OCI-LY1 (cell line): Measurements from ENCODE around the gene CCDC116.
"Not testable (repeated sequence)": the region's sequence is repeated elsewhere in the genome, so short reads cannot be mapped to it uniquely, and the experiment has no call there.

Experiments
- H2AFZ ChIP-seq: fragments of 200-600 bp; sonication (generic), shearing (Covaris generic); 2 replicates; pipeline ENCODE4 v1.6.0; 2014; ENCODE audit warnings: antibody characterized with exemption, mild to moderate bottlenecking, low read length
- H3F3A ChIP-seq: fragments of 200-600 bp; sonication (generic), shearing (Covaris generic); 2 replicates; pipeline ENCODE4 v1.6.0; 2014; ENCODE audit warnings: mild to moderate bottlenecking, antibody characterized with exemption, low read length, moderate library complexity; ENCODE audit not compliant: insufficient read depth
- H3K27ac ChIP-seq: fragments of 200-600 bp; sonication (generic); 2 replicates; pipeline ENCODE4 v1.5.1; 2014; ENCODE audit warnings: low read length, mixed run types, mild to moderate bottlenecking, low read depth; ENCODE audit not compliant: poor library complexity, severe bottlenecking
- H3K27me3 ChIP-seq: fragments of 200-600 bp; sonication (generic); 2 replicates; pipeline ENCODE4 v1.6.0; 2014; ENCODE audit warnings: antibody characterized with exemption, mild to moderate bottlenecking, low read length, moderate library complexity; ENCODE audit not compliant: insufficient read depth
- H3K36me3 ChIP-seq: fragments of 200-600 bp; sonication (generic); 2 replicates; pipeline ENCODE4 v1.6.1; 2014; ENCODE audit warnings: mild to moderate bottlenecking, antibody characterized with exemption, low read length, moderate library complexity, mixed read lengths; ENCODE audit not compliant: insufficient read depth
- H3K4me1 ChIP-seq: fragments of 200-600 bp; sonication (generic); 2 replicates; pipeline ENCODE4 v1.5.1; 2014; ENCODE audit warnings: mild to moderate bottlenecking, low read length, moderate library complexity; ENCODE audit not compliant: insufficient read depth, severe bottlenecking
- H3K4me2 ChIP-seq: fragments of 200-600 bp; sonication (generic), shearing (Covaris generic); 2 replicates; pipeline ENCODE4 v1.6.1; 2014; ENCODE audit warnings: low read length
- H3K4me3 ChIP-seq: fragments of 200-600 bp; sonication (generic); 2 replicates; pipeline ENCODE4 v1.5.1; 2014; ENCODE audit warnings: low read length, low read depth, mild to moderate bottlenecking, mixed read lengths; ENCODE audit not compliant: poor library complexity, severe bottlenecking
- H3K79me2 ChIP-seq: fragments of 200-600 bp; shearing (Covaris generic); 2 replicates; pipeline ENCODE4 v1.6.1; 2016; ENCODE audit warnings: mixed run types, low read length, mixed read lengths; ENCODE audit not compliant: insufficient read depth
- H3K9ac ChIP-seq: fragments of 200-600 bp; sonication (generic), shearing (Covaris generic); 2 replicates; pipeline ENCODE4 v1.6.1; 2014; ENCODE audit warnings: mild to moderate bottlenecking, low read length, mixed read lengths
- H3K9me2 ChIP-seq: fragments of 200-600 bp; sonication (generic), shearing (Covaris generic); 2 replicates; pipeline ENCODE4 v1.6.1; 2014; ENCODE audit warnings: low read depth, mild to moderate bottlenecking, low read length, mixed read lengths
- H3K9me3 ChIP-seq: fragments of 200-600 bp; shearing (Covaris generic); 2 replicates; pipeline ENCODE4 v1.6.1; 2014; ENCODE audit warnings: low read length, mixed read lengths
- H4K20me1 ChIP-seq: fragments of 200-600 bp; sonication (generic), shearing (Covaris generic); 2 replicates; pipeline ENCODE4 v1.6.0; 2016; ENCODE audit warnings: mild to moderate bottlenecking, low read length; ENCODE audit not compliant: insufficient read depth
- EZH2 ChIP-seq: fragments of 200-600 bp; sonication (generic), shearing (Covaris generic); IDR thresholded peaks from 2 replicates; pipeline ENCODE4 v1.8.0; 2017; ENCODE audit warnings: borderline replicate concordance, mixed run types, mild to moderate bottlenecking, antibody characterized with exemption, low read length, moderate library complexity, mixed read lengths
- TF ChIP-seq, protein P1 (sequence below): fragments of 200-600 bp; sonication (generic), shearing (Covaris generic); IDR thresholded peaks from 2 replicates; pipeline ENCODE4 v1.5.1; 2017; ENCODE audit warnings: mild to moderate bottlenecking, antibody characterized with exemption, low read length, moderate library complexity, mixed read lengths

CCDC116 gene

DNA sequence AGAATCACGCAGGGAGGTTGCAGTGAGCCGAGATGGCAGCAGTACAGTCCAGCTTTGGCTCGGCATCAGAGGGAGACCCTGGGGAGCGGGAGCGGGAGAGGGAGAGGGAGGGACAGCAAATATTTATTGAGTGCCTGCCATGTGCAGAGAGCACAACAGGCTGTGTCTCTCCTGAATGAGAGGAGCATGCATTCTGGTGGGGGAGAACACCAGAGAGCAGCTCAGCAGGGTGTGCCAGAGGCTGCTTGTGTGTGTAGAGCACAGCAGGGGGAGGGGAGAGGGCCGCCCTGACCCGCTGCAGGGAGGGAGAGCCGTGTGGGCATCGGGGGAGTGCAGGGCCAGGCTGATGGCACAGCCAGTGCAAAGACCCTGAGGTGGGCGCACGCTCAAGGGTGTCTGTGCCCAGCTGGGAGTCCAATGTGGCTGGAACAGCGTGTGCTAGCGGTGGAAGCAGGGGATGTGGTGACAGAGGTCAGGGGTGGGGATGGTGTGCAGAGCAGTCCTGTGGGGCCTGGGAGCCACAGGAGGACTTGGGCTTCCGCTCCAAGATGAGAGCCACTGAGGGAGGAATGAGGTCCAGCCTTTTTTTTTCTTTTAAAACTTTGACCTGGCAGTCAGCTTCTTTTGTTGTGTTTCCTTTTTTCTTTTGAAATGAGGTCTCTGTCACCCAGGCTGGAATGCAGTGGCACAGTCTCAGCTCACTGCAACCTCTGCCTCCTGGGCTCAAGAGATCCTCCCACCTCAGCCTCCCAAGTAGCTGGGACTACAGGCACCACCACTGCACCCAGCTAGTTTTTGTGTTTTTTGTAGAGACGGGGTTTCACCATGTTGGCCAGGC is 45.3 kb downstream of the CCDC116 start:
- H3K9me3 ChIP-seq = no peaks in the 10 kb centered on the region
- no peak overlapping the region for H2AFZ ChIP-seq
- H3K27me3 ChIP-seq = no peaks in the 10 kb centered on the region
- H3K4me3 ChIP-seq = no peak overlapping the region
- H3F3A ChIP-seq = no peaks in the 10 kb centered on the region
- no peak overlapping the region for H3K9ac ChIP-seq
- no peaks in the 10 kb centered on the region for H3K79me2 ChIP-seq
- no peaks in the 10 kb centered on the region for H4K20me1 ChIP-seq
- H3K36me3 ChIP-seq = peaks cover 62% of the 10 kb centered on the region
- no peaks in the 10 kb centered on the region for H3K9me2 ChIP-seq
- H3K4me1 ChIP-seq = peaks cover 7% of the 10 kb centered on the region
- no peak overlapping the region for H3K4me2 ChIP-seq
- TF ChIP-seq EZH2 = no peak
- TF ChIP-seq, protein P1, sequence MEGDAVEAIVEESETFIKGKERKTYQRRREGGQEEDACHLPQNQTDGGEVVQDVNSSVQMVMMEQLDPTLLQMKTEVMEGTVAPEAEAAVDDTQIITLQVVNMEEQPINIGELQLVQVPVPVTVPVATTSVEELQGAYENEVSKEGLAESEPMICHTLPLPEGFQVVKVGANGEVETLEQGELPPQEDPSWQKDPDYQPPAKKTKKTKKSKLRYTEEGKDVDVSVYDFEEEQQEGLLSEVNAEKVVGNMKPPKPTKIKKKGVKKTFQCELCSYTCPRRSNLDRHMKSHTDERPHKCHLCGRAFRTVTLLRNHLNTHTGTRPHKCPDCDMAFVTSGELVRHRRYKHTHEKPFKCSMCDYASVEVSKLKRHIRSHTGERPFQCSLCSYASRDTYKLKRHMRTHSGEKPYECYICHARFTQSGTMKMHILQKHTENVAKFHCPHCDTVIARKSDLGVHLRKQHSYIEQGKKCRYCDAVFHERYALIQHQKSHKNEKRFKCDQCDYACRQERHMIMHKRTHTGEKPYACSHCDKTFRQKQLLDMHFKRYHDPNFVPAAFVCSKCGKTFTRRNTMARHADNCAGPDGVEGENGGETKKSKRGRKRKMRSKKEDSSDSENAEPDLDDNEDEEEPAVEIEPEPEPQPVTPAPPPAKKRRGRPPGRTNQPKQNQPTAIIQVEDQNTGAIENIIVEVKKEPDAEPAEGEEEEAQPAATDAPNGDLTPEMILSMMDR = no peak
- H3K27ac ChIP-seq = no peak overlapping the region

DNA sequence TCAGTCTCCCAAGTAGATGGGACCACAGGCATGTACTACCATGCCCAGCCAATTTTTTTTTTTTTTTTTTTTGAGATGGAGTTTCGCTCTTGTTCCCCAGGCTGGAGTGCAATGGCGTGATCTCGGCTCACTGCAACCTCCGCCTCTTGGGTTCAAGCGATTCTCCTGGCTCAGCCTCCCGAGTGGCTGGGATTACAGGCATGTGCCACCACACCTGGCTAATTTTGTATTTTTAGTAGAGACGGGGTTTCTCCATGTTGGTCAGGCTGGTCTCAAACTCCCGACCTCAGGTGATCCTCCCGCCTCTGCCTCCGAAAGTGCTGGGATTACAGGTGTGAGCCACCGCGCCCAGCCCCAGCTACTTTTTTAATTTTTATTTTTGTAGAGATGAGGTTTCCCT is 46.3 kb downstream of the CCDC116 start:
- H3K27ac ChIP-seq, H3F3A ChIP-seq, H3K9me2 ChIP-seq, H3K9ac ChIP-seq, H3K4me1 ChIP-seq, H2AFZ ChIP-seq, H3K4me2 ChIP-seq, H3K4me3 ChIP-seq, H3K79me2 ChIP-seq, H3K27me3 ChIP-seq, H3K9me3 ChIP-seq, H4K20me1 ChIP-seq: not testable (repeated sequence)
- peaks cover 59% of the 10 kb centered on the region for H3K36me3 ChIP-seq

DNA sequence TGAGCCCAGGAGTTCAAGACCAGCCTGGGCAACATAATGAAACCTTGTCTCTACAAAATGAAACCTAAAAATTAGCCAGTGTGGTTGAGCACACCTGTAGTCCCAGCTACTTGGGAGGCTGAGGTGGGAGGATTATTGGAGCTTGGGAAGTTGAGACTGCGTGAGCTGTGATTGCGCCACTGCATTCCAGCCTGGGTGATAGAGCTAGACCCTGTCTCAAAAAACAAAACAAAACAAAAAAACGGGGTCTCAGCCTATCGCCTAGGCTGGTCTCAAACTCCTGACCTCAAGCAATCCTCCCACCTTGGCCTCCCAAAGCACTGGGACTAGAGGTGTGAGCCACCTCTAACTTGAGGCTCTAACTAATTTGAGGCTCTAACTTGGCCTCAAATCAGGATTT is 46.8 kb downstream of the CCDC116 start:
- no peak overlapping the region for H3K4me2 ChIP-seq

More for the DNA sequence above, 46.8 kb downstream of the CCDC116 start:
- Histone ChIP-seq H3K9me3 (no peaks in the 10 kb centered on the region), H3K36me3 (peaks cover 55% of the 10 kb centered on the region), H3K27me3 (no peaks in the 10 kb centered on the region), H2AFZ (no peak overlapping the region), H3K9ac (no peak overlapping the region), H3K79me2 (no peaks in the 10 kb centered on the region), H3K4me3 (no peak overlapping the region), H3F3A (no peaks in the 10 kb centered on the region), H3K9me2 (no peaks in the 10 kb centered on the region), H3K4me1 (peaks cover 8% of the 10 kb centered on the region), H3K27ac (no peak overlapping the region), H4K20me1 (no peaks in the 10 kb centered on the region)
- no peak for TF ChIP-seq EZH2
- TF ChIP-seq, protein P1 = no peak
